Esophagus squamous epithelium (tissue), 5 donors: ENCODE results near the gene SPECC1. TPM values are rescaled to one million over a fixed set of nuclear protein-coding genes. Genes with fewer than 3 reads are reported as not detected.

ENCODE experiments used
- DNase-seq: peaks from one replicate; lab custom pipeline; 2025; lab: John Stamatoyannopoulos, UW
- H3K27ac ChIP-seq, 4 donors: fragments of 200-600 bp; sonication (generic); one replicate each; pipeline ENCODE4 v1.5.1; 2016 to 2019; ENCODE audit warnings: mild to moderate bottlenecking in 1 of 4
- H3K27me3 ChIP-seq, 4 donors: fragments of 200-600 bp; sonication (generic); 1 replicate in 3 of 4; 2 replicates in 1 of 4; pipeline versions ENCODE4 v1.5.1 to v1.6.0; 2017 to 2021; ENCODE audit warnings: antibody characterized with exemption in 1 of 4
- H3K36me3 ChIP-seq, 3 donors: fragments of 200-600 bp; sonication (generic); one replicate each; pipeline ENCODE4 v1.5.1; 2016 to 2019
- H3K4me1 ChIP-seq, 3 donors: fragments of 200-600 bp; sonication (generic); one replicate each; pipeline ENCODE4 v1.5.1; 2017 to 2019
- H3K4me3 ChIP-seq, 4 donors: fragments of 200-600 bp; sonication (generic); 1 replicate in 3 of 4; 2 replicates in 1 of 4; pipeline ENCODE4 v1.5.1; 2016 to 2019; ENCODE audit warnings: mild to moderate bottlenecking in 2 of 4, moderate library complexity in 1 of 4
- H3K9me3 ChIP-seq, 3 donors: fragments of 200-600 bp; sonication (generic); one replicate each; pipeline ENCODE4 v1.5.1; 2016 to 2019
- CTCF ChIP-seq, 6 experiments: fragments of 450-650 bp in 4 of 6; fragments of 200-600 bp in 2 of 6; sonication (generic) in 2 of 6; IDR thresholded peaks; one replicate each; pipeline ENCODE4 v1.5.1; 2016 to 2019; ENCODE audit warnings: antibody characterized with exemption in 6 of 6, mild to moderate bottlenecking in 4 of 6, moderate library complexity in 4 of 6
- POLR2A ChIP-seq, 4 donors: fragments of 450-650 bp; IDR thresholded peaks; one replicate each; pipeline ENCODE4 v1.6.1; 2017; ENCODE audit warnings: antibody characterized with exemption in 4 of 4, mild to moderate bottlenecking in 4 of 4, moderate library complexity in 3 of 4
- WGBS, 2 donors: methylation state at CpG; one replicate each; pipeline ENCODE4 v1.1.5; 2018; 5-methylcytosine and 5-hydroxymethylcytosine counted together
- intact Hi-C: fragments of 100-400 bp; cut with DNase I; formaldehyde crosslinking; loops from one replicate; pipeline ENCODE4 v1.15.0; 2022
- total RNA-seq, 4 donors: library from RNA; depleted of rRNA; stranded (reverse); fragments of >200 nt; gene quantifications; one replicate each; pipeline ENCODE4 v1.1.0, GENCODE V29; 2016
- donor health status: DM: yes; HTN: yes; CAD: no.

The SPECC1 gene
- total RNA-seq, 4 donors from 2014 or later: 13.8 to 29.6 (median 19.0) TPM

GRCh38 chr17:20151174-20151573 is 142.0 kb downstream of the SPECC1 start:
- Histone ChIP-seq H3K9me3 (no peaks in the 10 kb centered on the region), H3K27ac (no peak overlapping the region), H3K4me3 (no peak overlapping the region), H3K27me3 (no peaks in the 10 kb centered on the region), H3K36me3 (no peaks in the 10 kb centered on the region), H3K4me1 (peaks cover 0 to 12% (median 3%) of the 10 kb centered on the region in 3 donors)
- TF ChIP-seq POLR2A (IDR thresholded peaks at IDR 0.05) (no peak), CTCF (IDR thresholded peaks at IDR 0.05) (no peak)
- intact Hi-C loops: no loop called here
- no peak for DNase-seq
- WGBS, 2 donors: 88 to 93% methylated on average over 5 of the region's 5 CpGs

GRCh38 chr17:20153231-20153630 is 144.1 kb downstream of the SPECC1 start:
- 89 to 94% methylated on average over 2 of the region's 2 CpGs for WGBS, 2 donors

GRCh38 chr17:20154286-20155000 is 145.3 kb downstream of the SPECC1 start:
- DNase-seq: no peak

More at GRCh38 chr17:20153231-20153630, 144.1 kb downstream of the SPECC1 start:
- Histone ChIP-seq H3K4me1 (peaks cover 0 to 23% (median 10%) of the 10 kb centered on the region in 3 donors), H3K9me3 (no peaks in the 10 kb centered on the region), H3K36me3 (no peaks in the 10 kb centered on the region), H3K4me3 (no peak overlapping the region), H3K27ac (no peak overlapping the region), H3K27me3 (peaks cover 0 to 2% (median 0%) of the 10 kb centered on the region in 4 donors)
- intact Hi-C loops: no loop called here
- TF ChIP-seq POLR2A (IDR thresholded peaks at IDR 0.05): no peak
- no peak for TF ChIP-seq CTCF (IDR thresholded peaks at IDR 0.05)
- DNase-seq: no peak

GRCh38 chr17:20155258-20156195 is 146.4 kb downstream of the SPECC1 start:
- Histone ChIP-seq H3K4me1 (peaks cover 0 to 23% (median 10%) of the 10 kb centered on the region in 3 donors), H3K27me3 (peaks cover 0 to 5% (median 0%) of the 10 kb centered on the region in 4 donors), H3K9me3 (no peaks in the 10 kb centered on the region), H3K4me3 (peak overlapping the region; percentile 49 to 90 (median 82)), H3K36me3 (no peaks in the 10 kb centered on the region), H3K27ac (peak overlapping the region; percentile 66 to 83 (median 81))
- peak in 1 of 4 donors; percentile 50 for TF ChIP-seq POLR2A (IDR thresholded peaks at IDR 0.05)
- TF ChIP-seq CTCF (IDR thresholded peaks at IDR 0.05): peak in 1 of 6 experiments; percentile 9
- intact Hi-C loops: no loop called here
- peak; percentile 88 for DNase-seq
- WGBS, 2 donors: 19 to 38% methylated on average over 15 to 33 of the region's 69 CpGs

More at GRCh38 chr17:20154286-20155000, 145.3 kb downstream of the SPECC1 start:
- H3K9me3 ChIP-seq: no peaks in the 10 kb centered on the region
- H3K36me3 ChIP-seq: no peaks in the 10 kb centered on the region
- H3K27me3 ChIP-seq: peaks cover 0 to 5% (median 0%) of the 10 kb centered on the region in 4 donors
- TF ChIP-seq CTCF (IDR thresholded peaks at IDR 0.05): no peak
- TF ChIP-seq POLR2A (IDR thresholded peaks at IDR 0.05): no peak
- H3K4me3 ChIP-seq: no peak overlapping the region
- H3K4me1 ChIP-seq: peaks cover 0 to 23% (median 10%) of the 10 kb centered on the region in 3 donors
- H3K27ac ChIP-seq: no peak overlapping the region
- WGBS, 2 donors: 80 to 87% methylated on average over 11 of the region's 11 CpGs
- intact Hi-C loops: no loop called here
